ENCODE measurements around the gene NR3C1.

Gene NR3C1

DNA sequence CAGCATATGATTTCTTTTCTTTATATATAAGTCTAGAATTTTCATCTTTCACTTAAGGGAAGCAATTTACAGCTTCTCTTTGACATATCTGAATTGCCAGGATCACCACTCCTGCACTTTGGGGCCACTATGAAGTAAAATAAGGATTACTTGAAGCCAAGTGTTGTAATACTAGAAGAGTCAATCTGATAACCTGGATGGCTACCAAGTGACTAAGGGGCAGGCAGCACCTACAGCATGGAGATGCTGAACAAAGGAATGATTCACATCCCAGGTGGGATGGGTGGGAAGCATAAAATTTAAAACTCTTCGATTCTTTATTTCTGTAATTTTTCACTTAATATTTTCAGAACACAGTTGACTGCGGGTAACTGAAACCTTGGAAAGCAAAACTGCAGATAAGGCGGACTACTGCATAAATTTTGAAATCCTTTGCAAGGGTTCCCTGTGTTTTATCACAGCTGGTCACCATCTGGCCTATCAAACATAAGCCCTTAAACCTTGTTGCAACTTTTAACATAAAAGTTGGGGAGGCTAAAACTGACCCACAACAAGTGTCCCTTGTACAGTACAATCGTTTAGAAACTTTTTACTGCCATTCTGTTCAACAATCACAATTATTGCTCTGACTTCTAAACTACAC lies 31.2 kb downstream of the NR3C1 start:
- no peak for DNase-seq

GRCh38 chr5:143370440-143370839 lies 33.0 kb downstream of the NR3C1 start:
- no peak for DNase-seq

- no peak for DNase-seq
Measured at GRCh38 chr5:143364061-143364460, 39.4 kb downstream of the NR3C1 start.

DNA sequence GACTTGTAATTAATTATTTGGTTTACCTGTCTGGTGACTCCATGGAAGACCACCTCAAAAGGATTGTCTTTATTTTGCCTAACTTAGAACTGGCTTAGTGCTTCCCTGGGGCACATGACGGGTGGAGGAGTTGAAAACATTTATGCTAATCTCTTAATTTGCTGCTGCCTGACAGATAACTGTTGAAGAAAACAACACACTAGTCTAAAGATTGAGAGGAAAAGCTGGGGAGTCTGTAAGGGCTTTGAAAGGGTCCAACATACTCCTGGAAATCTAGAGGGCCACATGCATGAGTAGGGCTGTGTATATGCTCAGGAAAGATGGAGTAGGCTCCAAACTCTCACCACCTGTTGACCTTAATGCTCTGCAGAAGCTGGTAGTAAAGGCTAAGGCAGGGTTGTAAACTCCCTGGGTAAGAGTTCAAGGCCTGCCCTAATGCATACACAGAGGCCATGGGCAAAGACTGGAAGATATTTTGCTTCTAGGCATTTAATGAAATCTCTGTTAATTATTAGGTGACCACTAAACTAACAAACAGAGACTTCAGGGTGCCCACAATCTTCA lies 40.7 kb downstream of the NR3C1 start:
- DNase-seq, result no peak

DNA sequence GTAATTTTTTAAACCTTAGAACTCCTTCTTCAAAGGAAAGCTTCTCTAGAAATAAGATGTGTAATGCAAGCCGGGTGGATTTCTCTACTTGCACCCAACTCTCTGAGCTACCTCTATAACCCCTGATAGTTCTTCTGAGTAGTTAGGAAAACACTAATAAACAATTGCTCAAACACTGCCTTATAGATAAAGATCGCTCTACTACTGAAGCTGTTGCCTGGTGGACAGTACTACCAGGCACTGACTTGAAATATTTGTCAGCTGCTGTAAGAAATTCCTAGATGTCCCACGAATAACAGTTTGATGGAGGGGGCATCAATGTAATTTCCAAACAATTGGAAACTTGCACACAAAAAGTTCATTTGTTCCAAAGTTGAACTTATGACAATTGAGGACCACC lies 42.0 kb downstream of the NR3C1 start:
- no peak for DNase-seq

DNA sequence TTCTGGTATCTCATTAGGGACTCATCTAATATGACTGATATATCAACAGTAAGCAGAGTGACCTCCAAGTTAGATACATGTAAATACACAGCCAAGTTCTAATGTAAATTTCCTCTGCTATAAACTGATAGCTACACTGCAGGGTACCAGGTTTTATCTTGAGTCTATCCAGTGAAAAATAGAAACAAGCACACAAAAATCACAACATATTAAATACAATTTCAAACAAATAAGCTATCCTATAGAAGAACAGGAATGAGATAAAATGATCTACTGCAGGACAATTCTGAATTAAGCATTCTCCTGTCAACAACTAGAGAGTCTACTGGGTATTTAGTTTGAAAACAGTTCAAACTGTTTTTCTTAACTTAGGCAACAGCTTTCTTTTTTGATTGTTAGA lies 42.7 kb downstream of the NR3C1 start:
- DNase-seq, result no peak

- no peak for DNase-seq
Measured at GRCh38 chr5:143359869-143360268, 43.6 kb downstream of the NR3C1 start.

DNA sequence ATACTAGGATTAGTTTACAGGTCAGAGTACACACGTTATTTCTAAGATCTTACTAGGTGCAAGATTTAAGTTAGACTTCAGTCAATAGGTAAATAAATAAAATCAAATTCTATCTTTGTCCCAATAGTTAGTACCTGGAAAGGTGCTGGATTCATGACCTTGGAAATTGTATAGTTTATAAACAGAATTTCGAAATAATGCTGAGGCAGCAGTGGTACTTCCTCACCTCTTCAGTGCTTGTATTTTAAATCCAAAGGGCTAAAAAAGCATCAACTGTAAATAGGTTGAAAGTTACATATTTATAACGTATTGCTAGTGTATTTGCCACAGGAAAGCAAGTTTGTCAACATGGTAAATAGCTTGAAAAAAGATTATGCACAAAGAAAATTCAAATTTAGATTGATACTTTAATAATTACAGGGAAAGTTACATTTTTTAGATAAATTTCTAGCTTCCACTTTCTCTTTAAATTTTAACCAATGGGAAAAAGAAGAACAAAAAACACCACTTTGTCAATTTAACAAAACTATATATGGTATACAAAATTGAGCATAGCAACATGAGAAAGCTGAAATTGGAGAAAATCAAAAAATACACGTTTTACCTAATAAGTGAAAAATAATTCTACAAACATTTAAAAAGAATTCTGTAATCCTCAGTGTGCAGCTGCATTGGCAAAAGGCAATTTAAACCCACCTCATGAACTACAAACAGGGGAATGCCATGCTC lies 46.5 kb downstream of the NR3C1 start:
- no peak for DNase-seq

DNA sequence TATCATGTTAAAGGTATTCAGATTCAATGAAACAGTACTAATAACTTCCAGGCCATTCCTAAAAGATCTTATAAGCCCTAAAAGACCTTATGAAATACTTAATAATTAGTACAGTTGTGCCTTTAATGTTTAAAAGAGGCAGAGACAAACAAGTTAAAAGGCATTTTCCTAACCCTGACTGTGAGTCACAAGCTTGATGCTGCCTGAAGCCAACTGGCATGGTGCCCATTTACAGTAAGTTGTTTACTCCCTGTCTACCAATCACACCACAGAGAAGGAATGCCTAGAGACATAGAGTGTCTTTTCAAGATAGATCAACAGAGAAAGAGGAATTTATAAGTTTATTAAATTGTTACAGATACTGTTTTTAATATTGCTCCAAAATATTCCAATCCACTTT lies 47.8 kb downstream of the NR3C1 start:
- DNase-seq, result peak in 35 of 56 donors; percentile 1 to 82 (median 12)

DNA sequence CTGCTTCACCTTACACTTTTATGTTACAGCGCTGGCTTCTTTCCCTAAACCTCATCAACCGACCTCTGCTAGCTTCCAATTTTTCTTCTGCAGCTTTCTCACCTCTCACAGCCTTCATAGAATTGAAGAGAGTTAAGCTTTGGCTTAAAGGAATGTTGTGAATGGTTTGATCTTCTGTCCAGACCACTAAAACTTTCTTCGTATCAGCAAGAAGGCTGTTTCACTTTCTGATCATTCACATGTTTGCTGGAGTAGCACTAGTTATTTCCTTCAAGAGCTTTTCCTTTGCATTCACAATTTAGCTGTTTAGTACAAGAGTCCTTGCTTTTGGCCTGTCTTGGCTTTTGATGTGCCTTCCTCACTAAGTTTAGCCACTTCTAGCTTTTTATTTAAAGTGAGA lies 49.5 kb downstream of the NR3C1 start:
- DNase-seq, result no peak

DNA sequence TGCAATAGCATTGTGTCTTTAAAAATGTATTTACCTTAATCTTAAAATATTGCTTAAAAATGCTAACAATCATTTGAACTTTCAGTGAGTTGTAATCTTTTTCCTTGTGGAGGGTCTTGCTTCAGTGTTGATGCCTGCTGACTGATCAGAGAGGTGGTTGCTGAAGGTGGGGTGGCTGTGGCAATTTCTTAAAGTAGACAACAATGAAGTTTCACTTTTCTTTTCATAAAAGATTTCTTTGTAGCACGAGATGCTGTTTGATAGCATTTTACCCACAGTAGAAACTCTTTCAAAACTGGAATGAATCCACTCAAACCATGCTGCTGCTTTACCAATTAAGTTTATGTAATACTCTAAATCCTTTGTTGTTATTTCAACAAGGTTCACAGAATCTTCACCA lies 50.8 kb downstream of the NR3C1 start:
- DNase-seq, result no peak

DNA sequence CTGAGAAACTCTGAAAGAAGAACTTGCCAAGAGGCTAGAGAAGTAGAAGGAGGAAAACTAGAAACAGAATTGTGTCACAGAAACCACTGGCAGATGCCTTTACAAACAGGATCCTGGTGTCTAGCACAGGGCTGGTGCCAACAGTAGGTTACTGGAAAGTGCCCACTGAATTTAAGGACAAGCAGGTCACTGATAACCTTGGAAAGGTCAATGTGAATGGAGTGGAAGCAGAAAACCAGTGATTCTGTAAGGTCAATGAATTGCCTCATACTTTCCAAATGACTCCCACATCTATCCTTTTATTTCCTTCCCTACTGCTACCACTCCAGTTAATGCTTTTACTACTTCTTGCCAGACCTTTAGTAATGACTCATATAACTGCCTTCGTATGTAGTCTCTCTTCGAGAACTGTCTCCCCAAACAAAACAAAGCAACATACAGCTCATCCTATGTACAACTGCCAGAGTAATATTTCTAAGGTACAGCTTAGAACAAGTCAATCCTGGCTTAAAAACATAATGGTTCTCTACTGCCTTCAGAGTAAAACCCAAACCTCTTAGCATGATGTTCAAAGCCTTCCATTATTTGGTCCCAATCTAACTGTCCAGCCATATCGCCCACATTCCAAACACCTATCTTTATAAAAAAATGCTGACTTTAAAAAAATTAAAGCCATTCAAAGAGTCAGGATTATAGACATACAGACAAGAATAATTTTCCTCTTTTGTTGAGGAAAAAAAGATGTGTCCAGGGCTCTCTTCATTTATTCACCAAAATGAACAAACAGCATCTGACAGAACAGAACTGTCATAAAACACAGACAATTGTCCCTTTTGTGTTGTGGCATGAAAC lies 52.5 kb downstream of the NR3C1 start:
- no peak for DNase-seq

DNA sequence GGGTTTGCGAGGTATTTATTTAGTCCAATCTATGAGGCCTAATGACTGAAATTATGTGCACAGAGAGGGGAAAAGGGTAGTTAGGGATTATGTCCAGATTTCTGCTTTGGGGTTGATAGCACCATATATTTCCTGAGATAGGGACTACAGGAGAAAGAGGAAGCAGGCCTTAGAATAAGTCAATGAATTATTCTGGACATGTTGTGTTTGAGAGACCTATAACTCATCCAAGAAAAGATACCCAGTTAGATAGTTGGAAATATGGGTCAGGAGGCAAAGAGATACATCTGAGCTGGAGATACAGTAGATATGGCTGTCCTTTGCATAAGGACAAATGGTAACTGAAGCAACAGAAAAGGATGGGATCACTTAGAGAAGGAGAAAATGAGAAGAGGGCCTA lies 53.1 kb downstream of the NR3C1 start:
- no peak for DNase-seq

GRCh38 chr5:143349177-143349576 lies 54.3 kb downstream of the NR3C1 start:
- DNase-seq, result no peak

DNA sequence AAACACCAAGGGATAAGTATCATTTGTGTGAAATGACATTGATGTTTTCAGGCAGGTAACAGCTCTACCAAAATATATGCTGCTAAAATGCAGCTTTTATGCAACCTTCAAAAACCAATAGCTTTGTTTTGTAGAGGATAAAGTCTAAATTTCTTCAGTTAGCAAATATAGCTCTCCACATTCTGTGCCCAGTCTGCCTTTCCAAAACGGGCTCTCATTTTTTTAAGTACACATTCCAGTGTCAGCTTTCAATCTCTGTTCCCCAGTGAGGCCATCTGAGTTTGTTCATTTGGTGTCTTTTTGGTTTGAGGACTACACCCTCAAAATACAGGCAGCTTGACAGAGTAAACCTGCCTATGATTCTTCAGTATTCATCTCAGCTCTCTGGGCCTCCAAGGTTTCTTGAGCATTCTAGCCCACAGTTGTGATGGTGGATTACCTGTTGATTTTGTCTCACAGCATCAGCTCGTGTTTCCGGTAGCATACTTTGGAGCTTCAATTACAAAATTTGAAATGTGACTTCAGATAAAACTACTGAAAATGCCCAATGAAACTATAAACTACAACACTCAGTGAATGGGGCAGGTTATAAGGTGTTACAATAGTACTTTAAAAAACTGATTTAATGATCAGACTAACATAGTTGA lies 55.7 kb downstream of the NR3C1 start:
- no peak for DNase-seq

- DNase-seq, result no peak
Measured at GRCh38 chr5:143347046-143347445, 56.4 kb downstream of the NR3C1 start.

DNA sequence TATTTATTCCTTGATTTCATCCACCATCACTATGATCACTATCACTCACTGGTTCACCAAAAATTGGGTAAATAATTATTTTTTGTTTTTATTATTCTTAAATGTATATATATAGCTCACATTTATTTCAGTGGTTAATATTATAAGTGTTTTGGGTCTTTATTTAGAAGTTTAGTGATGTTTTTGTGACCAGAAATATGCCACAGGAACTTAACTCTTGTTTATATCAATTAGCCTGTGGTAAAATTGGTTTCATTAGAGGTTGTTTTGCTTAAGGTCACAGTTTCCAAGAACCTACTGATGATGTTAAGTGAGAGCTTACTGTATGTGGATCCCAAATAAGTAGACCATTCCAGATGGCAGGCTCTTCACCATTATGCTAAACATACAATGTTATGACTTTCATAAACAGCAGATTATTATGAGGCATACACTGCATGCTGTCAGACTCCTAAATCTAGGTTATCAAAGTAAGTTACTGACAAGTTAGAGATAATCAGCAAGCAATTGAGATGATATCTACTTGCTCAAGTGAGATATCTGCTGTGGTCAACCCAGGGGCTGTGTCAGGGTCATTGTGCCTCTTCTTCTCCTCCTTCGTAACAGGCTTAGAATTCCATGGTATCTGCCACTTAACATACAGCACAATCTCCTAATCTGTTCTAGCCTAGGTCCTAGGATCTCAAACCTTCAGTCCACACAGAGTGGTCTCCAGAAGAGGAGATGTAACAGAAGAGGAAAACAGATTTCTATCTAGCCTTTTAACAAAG lies 57.6 kb downstream of the NR3C1 start:
- no peak for DNase-seq

- no peak for DNase-seq
Measured at GRCh38 chr5:143343042-143343441, 60.4 kb downstream of the NR3C1 start.

DNA sequence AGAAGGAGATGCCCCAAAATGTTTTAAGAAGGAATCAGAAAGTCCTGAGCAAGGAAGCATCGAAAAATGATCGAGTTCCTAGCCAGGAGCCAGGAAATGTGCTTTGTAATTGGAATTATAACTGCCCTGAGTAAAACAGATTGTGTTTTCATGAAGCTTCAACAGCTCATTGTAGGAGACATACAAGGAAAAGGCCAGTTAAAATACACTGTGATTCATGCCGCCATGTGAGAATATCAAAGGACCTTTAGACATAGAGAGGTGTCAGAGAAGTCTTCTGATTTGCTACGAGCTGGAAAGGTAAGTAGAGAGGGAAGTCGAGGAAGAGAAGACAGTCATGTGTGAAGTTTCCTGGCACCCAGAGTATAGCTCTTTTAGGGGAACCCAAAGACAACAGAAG lies 60.9 kb downstream of the NR3C1 start:
- no peak for DNase-seq

- no peak for DNase-seq
Measured at GRCh38 chr5:143341807-143342570, 61.5 kb downstream of the NR3C1 start.

Measured in amygdala (tissue), 56 donors.